Activated T-cell treated with anti-CD3 and anti-CD28 coated beads for 4 hours (primary cell): Measurements from ENCODE around the gene UIMC1.

Experiments used
- DNase-seq: peaks from one replicate; pipeline ENCODE4 v3.0.0-alpha.2; 2020

The UIMC1 gene

GRCh38 chr5:176948458-176948857, 58.1 kb downstream of the UIMC1 start:
- DNase-seq, result no peak

- no peak for DNase-seq
These were observed 58.7 kb downstream of the UIMC1 start for GRCh38 chr5:176947847-176948246.

GRCh38 chr5:176944268-176944667, 62.3 kb downstream of the UIMC1 start:
- DNase-seq, result no peak

GRCh38 chr5:176943816-176944215, 62.8 kb downstream of the UIMC1 start:
- no peak for DNase-seq

- no peak for DNase-seq
These were observed 64.6 kb downstream of the UIMC1 start for GRCh38 chr5:176941951-176942350.

GRCh38 chr5:176938472-176938871, 68.1 kb downstream of the UIMC1 start:
- no peak for DNase-seq

GRCh38 chr5:176935017-176935416, 71.6 kb downstream of the UIMC1 start:
- no peak for DNase-seq

- no peak for DNase-seq
These were observed 72.2 kb downstream of the UIMC1 start for GRCh38 chr5:176934309-176934930.

GRCh38 chr5:176929654-176930053, 76.9 kb downstream of the UIMC1 start:
- no peak for DNase-seq

- DNase-seq, result no peak
These were observed 79.0 kb downstream of the UIMC1 start for GRCh38 chr5:176927562-176927961.

- DNase-seq, result no peak
These were observed 83.8 kb downstream of the UIMC1 start for GRCh38 chr5:176922817-176923216.

- DNase-seq, result no peak
These were observed 84.9 kb downstream of the UIMC1 start for GRCh38 chr5:176921714-176922113.

GRCh38 chr5:176918613-176919012, 88.0 kb downstream of the UIMC1 start:
- DNase-seq, result no peak

- DNase-seq, result no peak
These were observed 90.2 kb downstream of the UIMC1 start for GRCh38 chr5:176916337-176916736.

GRCh38 chr5:176915906-176916305, 90.7 kb downstream of the UIMC1 start:
- DNase-seq, result no peak

GRCh38 chr5:176912115-176912514, 94.5 kb downstream of the UIMC1 start:
- no peak for DNase-seq

GRCh38 chr5:176908675-176909368, 97.8 kb downstream of the UIMC1 start:
- no peak for DNase-seq

GRCh38 chr5:176906796-176907195, 99.8 kb downstream of the UIMC1 start:
- DNase-seq, result no peak

GRCh38 chr5:176906126-176906525, 100.5 kb downstream of the UIMC1 start:
- DNase-seq, result no peak

GRCh38 chr5:176904276-176904675, 102.3 kb downstream of the UIMC1 start:
- DNase-seq, result no peak

- DNase-seq, result no peak
These were observed 103.5 kb downstream of the UIMC1 start for GRCh38 chr5:176902911-176903664.

GRCh38 chr5:176902102-176902814, 104.3 kb downstream of the UIMC1 start:
- no peak for DNase-seq
